PC-9 (cell line): Measurements from ENCODE around the gene UNC119B. TPM values are rescaled to one million over a fixed set of nuclear protein-coding genes. Genes with fewer than 3 reads are reported as not detected.

Experiments
- BruUV-seq: library from RNA; stranded (reverse); fragments of 400-500 nt; replicated peaks from 2 replicates; lab custom pipeline; 2021; lab: Mats Ljungman, UMichigan
- CTCF ChIA-PET: fragments of 300-600 bp; sonication (Branson Sonifier 250); formaldehyde crosslinking; loops from one replicate; lab custom pipeline; 2022; ENCODE audit warnings: antibody characterized with exemption; lab: Charles Lee
- POLR2A ChIA-PET: fragments of 300-600 bp; sonication (Branson Sonifier 250); formaldehyde crosslinking; loops from one replicate; lab custom pipeline; 2022; ENCODE audit warnings: antibody characterized with exemption; ENCODE audit not compliant: unreplicated experiment; lab: Charles Lee
- DNase-seq, 2 experiments: peaks; one replicate each; pipeline versions ENCODE4 v3.0.0 to v3.0.0-alpha.2; 2015 to 2022; ENCODE audit warnings: mixed read lengths in 1 of 2
- H2AFZ ChIP-seq: fragments of 200-600 bp; sonication (generic); 2 replicates; pipeline ENCODE4 v1.8.1; 2017; ENCODE audit warnings: antibody characterized with exemption
- H3F3A ChIP-seq: fragments of 200-600 bp; sonication (generic); 2 replicates; pipeline ENCODE4 v1.8.1; 2017; ENCODE audit warnings: antibody characterized with exemption, mild to moderate bottlenecking, low read depth; ENCODE audit not compliant: insufficient read depth
- H3K27ac ChIP-seq: fragments of 200-600 bp; sonication (generic); 2 replicates; pipeline ENCODE4 v1.6.1; 2016; ENCODE audit warnings: mixed run types
- H3K27me3 ChIP-seq: fragments of 200-600 bp; sonication (generic); 2 replicates; pipeline ENCODE4 v1.6.1; 2016; ENCODE audit warnings: low read depth, mixed run types; ENCODE audit not compliant: insufficient read depth
- H3K36me3 ChIP-seq: fragments of 200-600 bp; sonication (generic); 2 replicates; pipeline ENCODE4 v1.6.1; 2016; ENCODE audit warnings: low read depth, mixed run types
- H3K4me1 ChIP-seq: fragments of 200-600 bp; sonication (generic); replicated peaks from 2 replicates; pipeline ENCODE4 v1.6.1; 2016; ENCODE audit warnings: mixed run types; ENCODE audit not compliant: insufficient read depth
- H3K4me2 ChIP-seq: fragments of 200-600 bp; sonication (generic); 2 replicates; pipeline ENCODE4 v1.6.1; 2017; ENCODE audit warnings: mixed run types
- H3K4me3 ChIP-seq: fragments of 200-600 bp; sonication (generic); 2 replicates; pipeline ENCODE4 v1.6.1; 2016; ENCODE audit warnings: mixed run types
- H3K79me2 ChIP-seq: fragments of 200-600 bp; sonication (generic); 2 replicates; pipeline ENCODE4 v1.6.1; 2017; ENCODE audit warnings: low read depth, mixed run types
- H3K9me2 ChIP-seq: fragments of 200-600 bp; sonication (generic); 2 replicates; pipeline ENCODE4 v1.8.1; 2017; ENCODE audit warnings: mild to moderate bottlenecking; ENCODE audit not compliant: insufficient read depth
- H3K9me3 ChIP-seq: fragments of 200-600 bp; sonication (generic); 2 replicates; pipeline ENCODE4 v1.8.1; 2016; ENCODE audit warnings: low read depth; ENCODE audit not compliant: insufficient read depth
- H4K20me1 ChIP-seq: fragments of 200-600 bp; sonication (generic); 2 replicates; pipeline ENCODE4 v1.8.1; 2017; ENCODE audit not compliant: insufficient read depth
- EZH2 ChIP-seq: fragments of 200-600 bp; sonication (generic); IDR thresholded peaks from 2 replicates; pipeline ENCODE4 v1.8.0; 2017; ENCODE audit warnings: antibody characterized with exemption, low read depth
- intact Hi-C: fragments of 100-400 bp; cut with micrococcal nuclease; formaldehyde crosslinking; loops from one replicate; pipeline ENCODE4 v1.10.0; 2022; ENCODE audit not compliant: unreplicated experiment
- total RNA-seq: library from RNA; stranded (reverse); gene quantifications from 2 replicates; pipeline ENCODE4 v1.2.3, GENCODE V29; 2021
- TF ChIP-seq, protein P1 (sequence below): fragments of 200-600 bp; sonication (generic); conservative IDR thresholded peaks from 2 replicates; pipeline ENCODE4 v1.6.1; 2017; ENCODE audit warnings: mixed run types, antibody characterized with exemption, mild to moderate bottlenecking, moderate library complexity

Gene UNC119B
- total RNA-seq, 1 experiment from 2014 or later, result 25.9 TPM

DNA sequence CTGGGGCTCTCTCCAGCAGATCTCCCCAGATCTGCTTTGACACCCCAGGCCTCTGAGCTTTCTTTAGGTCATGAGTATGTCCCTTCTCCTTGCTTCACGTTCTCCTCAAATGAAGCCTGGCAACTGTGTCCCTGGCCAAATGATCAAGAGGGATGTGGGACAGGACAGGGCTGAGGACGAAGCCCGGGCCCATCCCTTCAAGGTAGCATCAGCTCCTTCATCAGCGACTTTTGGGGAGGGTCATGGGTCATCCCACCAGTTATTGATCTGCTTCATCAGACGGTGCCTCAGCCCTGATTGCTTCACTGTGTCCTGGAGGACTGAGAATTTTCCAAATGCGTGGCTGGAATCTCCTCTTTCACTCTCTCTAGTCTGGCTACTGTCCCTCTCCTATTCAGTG, 47.7 kb downstream of the UNC119B start:
- CTCF ChIA-PET, result no interaction called here

DNA sequence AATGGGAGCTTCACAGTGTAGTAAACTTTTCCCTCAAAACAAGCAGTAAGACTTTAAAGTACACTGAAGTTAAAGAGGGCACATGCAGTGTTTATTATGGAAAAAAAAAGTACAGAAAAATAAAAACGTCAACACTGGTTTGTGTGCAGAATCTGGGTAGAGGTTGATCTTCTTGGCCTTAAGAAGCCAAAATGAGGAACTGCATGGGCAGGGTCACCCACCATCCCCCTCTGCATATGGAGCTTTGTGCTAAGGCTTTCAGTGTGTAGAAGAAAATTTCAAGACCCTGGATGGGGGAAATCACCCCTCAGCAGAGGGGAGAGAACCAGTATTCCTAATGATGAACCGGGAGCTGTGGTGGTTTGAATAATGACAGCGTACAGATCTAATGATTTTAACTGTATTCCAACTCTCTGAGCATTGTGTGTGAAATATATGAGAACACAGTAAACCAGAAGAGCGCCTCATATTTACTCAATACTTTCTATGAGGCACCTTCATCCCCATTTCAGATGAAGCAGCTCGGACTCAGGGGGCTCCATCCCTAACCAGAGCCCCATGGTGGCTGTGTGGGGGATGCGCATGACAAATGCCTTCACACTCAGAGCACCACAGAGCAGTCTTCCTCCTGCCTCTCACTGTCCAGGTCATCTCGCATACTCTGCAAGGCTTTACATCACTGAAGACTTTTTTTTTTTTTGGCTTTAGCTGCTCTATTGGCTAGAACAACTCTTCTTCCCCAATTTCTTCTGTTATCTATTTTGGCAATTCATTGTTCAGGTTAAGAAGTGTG, 48.7 kb downstream of the UNC119B start:
- intact Hi-C loops, result no loop called here
- H3K79me2 ChIP-seq, result no peaks in the 10 kb centered on the region
- TF ChIP-seq, protein P1, sequence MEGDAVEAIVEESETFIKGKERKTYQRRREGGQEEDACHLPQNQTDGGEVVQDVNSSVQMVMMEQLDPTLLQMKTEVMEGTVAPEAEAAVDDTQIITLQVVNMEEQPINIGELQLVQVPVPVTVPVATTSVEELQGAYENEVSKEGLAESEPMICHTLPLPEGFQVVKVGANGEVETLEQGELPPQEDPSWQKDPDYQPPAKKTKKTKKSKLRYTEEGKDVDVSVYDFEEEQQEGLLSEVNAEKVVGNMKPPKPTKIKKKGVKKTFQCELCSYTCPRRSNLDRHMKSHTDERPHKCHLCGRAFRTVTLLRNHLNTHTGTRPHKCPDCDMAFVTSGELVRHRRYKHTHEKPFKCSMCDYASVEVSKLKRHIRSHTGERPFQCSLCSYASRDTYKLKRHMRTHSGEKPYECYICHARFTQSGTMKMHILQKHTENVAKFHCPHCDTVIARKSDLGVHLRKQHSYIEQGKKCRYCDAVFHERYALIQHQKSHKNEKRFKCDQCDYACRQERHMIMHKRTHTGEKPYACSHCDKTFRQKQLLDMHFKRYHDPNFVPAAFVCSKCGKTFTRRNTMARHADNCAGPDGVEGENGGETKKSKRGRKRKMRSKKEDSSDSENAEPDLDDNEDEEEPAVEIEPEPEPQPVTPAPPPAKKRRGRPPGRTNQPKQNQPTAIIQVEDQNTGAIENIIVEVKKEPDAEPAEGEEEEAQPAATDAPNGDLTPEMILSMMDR, result no peak
- TF ChIP-seq EZH2, result no peak
- no peaks in the 10 kb centered on the region for H3K9me3 ChIP-seq
- H3K9me2 ChIP-seq, result no peaks in the 10 kb centered on the region
- H3K27ac ChIP-seq, result no peak overlapping the region
- no peaks in the 10 kb centered on the region for H3K27me3 ChIP-seq
- no peak overlapping the region for H2AFZ ChIP-seq
- H3K4me1 ChIP-seq, result no peaks in the 10 kb centered on the region
- no peak for DNase-seq
- no peak overlapping the region for H3K4me3 ChIP-seq
- H3K36me3 ChIP-seq, result no peaks in the 10 kb centered on the region
- ChIA-PET POLR2A (no interaction called here), CTCF (interaction anchor here (0.5 to 0.6 kb wide), 2 partner anchors 144 to 156 kb away, joined by 4 to 5 read pairs; no protein-coding TSS in a partner anchor)
- no peaks in the 10 kb centered on the region for H3F3A ChIP-seq
- no TSS peak for BruUV-seq
- H3K4me2 ChIP-seq, result no peak overlapping the region
- no peaks in the 10 kb centered on the region for H4K20me1 ChIP-seq

More for the DNA sequence above, 47.7 kb downstream of the UNC119B start:
- Histone ChIP-seq H3K9me3 (no peaks in the 10 kb centered on the region), H3K27me3 (no peaks in the 10 kb centered on the region), H3K4me2 (no peak overlapping the region), H3K4me1 (no peaks in the 10 kb centered on the region), H2AFZ (no peak overlapping the region), H3K4me3 (no peak overlapping the region), H3K79me2 (no peaks in the 10 kb centered on the region), H3F3A (no peaks in the 10 kb centered on the region), H3K36me3 (no peaks in the 10 kb centered on the region), H4K20me1 (no peaks in the 10 kb centered on the region), H3K9me2 (no peaks in the 10 kb centered on the region), H3K27ac (no peak overlapping the region)
- DNase-seq, result no peak
- no TSS peak for BruUV-seq
- intact Hi-C loops, result no loop called here
- TF ChIP-seq EZH2, result no peak
- TF ChIP-seq, protein P1, result no peak
- POLR2A ChIA-PET, result no interaction called here

DNA sequence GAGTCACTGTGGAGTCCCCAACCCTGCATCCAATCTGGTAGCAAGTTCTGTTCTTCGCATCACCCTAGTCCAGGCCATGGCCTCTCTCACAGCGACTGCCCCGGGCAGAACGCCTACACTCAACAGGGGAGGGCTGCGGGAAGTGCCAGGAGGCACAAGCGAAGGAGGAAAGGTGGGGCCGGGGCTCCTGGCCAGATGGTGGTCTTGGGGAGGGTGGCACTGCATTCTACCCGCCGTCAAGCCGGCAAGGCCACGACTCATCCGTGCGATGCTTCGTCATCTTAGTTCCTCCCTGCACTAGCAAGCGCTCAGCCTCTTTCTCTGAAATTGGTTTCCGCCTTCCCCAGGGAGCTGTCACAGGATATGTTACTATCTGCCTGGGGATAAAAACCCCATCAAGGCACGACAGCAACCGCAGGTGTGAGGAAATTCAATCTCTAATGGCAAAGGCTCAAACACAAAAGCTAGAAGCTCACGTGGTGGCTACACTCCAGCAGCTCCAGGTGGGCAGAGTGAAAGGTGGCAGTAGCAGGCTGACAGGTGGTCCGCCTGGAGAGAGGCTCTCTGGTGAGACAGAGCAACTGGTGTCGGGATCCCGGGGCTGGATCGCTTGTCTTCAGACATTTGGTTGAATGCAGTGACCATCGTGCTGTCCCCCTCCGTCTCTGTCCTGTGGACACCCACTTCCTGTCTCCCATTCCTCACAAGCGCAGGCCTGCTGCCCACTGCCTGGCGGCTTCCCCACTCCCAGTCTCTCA, 49.5 kb downstream of the UNC119B start:
- Histone ChIP-seq H3K4me2 (no peak overlapping the region), H3K79me2 (no peaks in the 10 kb centered on the region), H3K27me3 (no peaks in the 10 kb centered on the region), H3K4me3 (no peak overlapping the region), H3K36me3 (no peaks in the 10 kb centered on the region), H3K4me1 (no peaks in the 10 kb centered on the region), H3K9me3 (no peaks in the 10 kb centered on the region), H3F3A (no peaks in the 10 kb centered on the region), H4K20me1 (no peaks in the 10 kb centered on the region), H3K9me2 (no peaks in the 10 kb centered on the region), H2AFZ (no peak overlapping the region), H3K27ac (no peak overlapping the region)
- ChIA-PET POLR2A (no interaction called here), CTCF (no interaction called here)
- no TSS peak for BruUV-seq
- DNase-seq, result no peak
- intact Hi-C loops, result no loop called here
- TF ChIP-seq, protein P1, result no peak
- TF ChIP-seq EZH2, result no peak
